ENCODE data around the gene DOC2B. TPM values are rescaled to one million over a fixed set of nuclear protein-coding genes. Genes with fewer than 3 reads are reported as not detected.

DOC2B gene
- total RNA-seq, 1 donor from 2014 or later: 0.34 TPM

- peaks cover 31% of the 10 kb centered on the region for H3K4me1 ChIP-seq
- Mint-ChIP-seq H3K36me3 (peaks cover 2% of the 10 kb centered on the region), H3K27ac (peak overlapping the region; percentile 81), H3K4me3 (peak overlapping the region; percentile 83), H3K9me3 (peaks cover 4% of the 10 kb centered on the region), H3K4me1 (peaks cover 18% of the 10 kb centered on the region), H3K27me3 (ENCODE audit: insufficient read depth, low read depth) (peaks cover 57% of the 10 kb centered on the region)
- H2AFZ ChIP-seq (replicated peaks): no peak overlapping the region
- no peak for DNase-seq (ENCODE audit: low spot score)
- H3K79me2 ChIP-seq (ENCODE audit: low read depth): no peaks in the 10 kb centered on the region
- peak overlapping the region; percentile 72 for H3K4me2 ChIP-seq
- H3K9me3 ChIP-seq (ENCODE audit: low read depth): no peaks in the 10 kb centered on the region
- no peak overlapping the region for H3K27ac ChIP-seq
- peaks cover 13% of the 10 kb centered on the region for H4K20me1 ChIP-seq (ENCODE audit: low read depth)
- H3K36me3 ChIP-seq: no peaks in the 10 kb centered on the region
- H3K27me3 ChIP-seq: peaks cover 81% of the 10 kb centered on the region
- no peak overlapping the region for H3K9ac ChIP-seq
- peak overlapping the region; percentile 35 for H3K4me3 ChIP-seq
- TF ChIP-seq, protein P1, sequence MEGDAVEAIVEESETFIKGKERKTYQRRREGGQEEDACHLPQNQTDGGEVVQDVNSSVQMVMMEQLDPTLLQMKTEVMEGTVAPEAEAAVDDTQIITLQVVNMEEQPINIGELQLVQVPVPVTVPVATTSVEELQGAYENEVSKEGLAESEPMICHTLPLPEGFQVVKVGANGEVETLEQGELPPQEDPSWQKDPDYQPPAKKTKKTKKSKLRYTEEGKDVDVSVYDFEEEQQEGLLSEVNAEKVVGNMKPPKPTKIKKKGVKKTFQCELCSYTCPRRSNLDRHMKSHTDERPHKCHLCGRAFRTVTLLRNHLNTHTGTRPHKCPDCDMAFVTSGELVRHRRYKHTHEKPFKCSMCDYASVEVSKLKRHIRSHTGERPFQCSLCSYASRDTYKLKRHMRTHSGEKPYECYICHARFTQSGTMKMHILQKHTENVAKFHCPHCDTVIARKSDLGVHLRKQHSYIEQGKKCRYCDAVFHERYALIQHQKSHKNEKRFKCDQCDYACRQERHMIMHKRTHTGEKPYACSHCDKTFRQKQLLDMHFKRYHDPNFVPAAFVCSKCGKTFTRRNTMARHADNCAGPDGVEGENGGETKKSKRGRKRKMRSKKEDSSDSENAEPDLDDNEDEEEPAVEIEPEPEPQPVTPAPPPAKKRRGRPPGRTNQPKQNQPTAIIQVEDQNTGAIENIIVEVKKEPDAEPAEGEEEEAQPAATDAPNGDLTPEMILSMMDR (IDR thresholded peaks at IDR 0.05): no peak
- TF ChIP-seq EZH2phosphoT487 (IDR thresholded peaks at IDR 0.05) (no peak), EZH2 (IDR thresholded peaks at IDR 0.05) (no peak)
- peaks cover 12% of the 10 kb centered on the region for H3F3A ChIP-seq (ENCODE audit: low read depth)
These were observed 751 bp upstream of the DOC2B start for GRCh38 chr17:182050-182751.

GRCh38 chr17:180381-181244 is 837 bp downstream of the DOC2B start:
- Histone ChIP-seq H3K27me3 (peaks cover 88% of the 10 kb centered on the region), H4K20me1 (ENCODE audit: low read depth) (peaks cover 13% of the 10 kb centered on the region), H3K27ac (no peak overlapping the region), H3K9ac (no peak overlapping the region), H3K79me2 (ENCODE audit: low read depth) (no peaks in the 10 kb centered on the region), H3K4me2 (peak overlapping the region; percentile 89), H3K36me3 (no peaks in the 10 kb centered on the region), H3K4me3 (peak overlapping the region; percentile 52), H3K4me1 (peaks cover 16% of the 10 kb centered on the region), H3F3A (ENCODE audit: low read depth) (peaks cover 5% of the 10 kb centered on the region), H2AFZ (replicated peaks) (peak overlapping the region; percentile 77), H3K9me3 (ENCODE audit: low read depth) (no peaks in the 10 kb centered on the region)
- no peak overlapping the region for H3K27ac Mint-ChIP-seq
- peaks cover 2% of the 10 kb centered on the region for H3K36me3 Mint-ChIP-seq
- peaks cover 56% of the 10 kb centered on the region for H3K27me3 Mint-ChIP-seq (ENCODE audit: insufficient read depth, low read depth)
- H3K9me3 Mint-ChIP-seq: peaks cover 4% of the 10 kb centered on the region
- H3K4me1 Mint-ChIP-seq: peaks cover 15% of the 10 kb centered on the region
- H3K4me3 Mint-ChIP-seq: no peak overlapping the region
- TF ChIP-seq EZH2phosphoT487 (IDR thresholded peaks at IDR 0.05) (peak; percentile 97), EZH2 (IDR thresholded peaks at IDR 0.05) (peak; percentile 98)
- TF ChIP-seq, protein P1 (IDR thresholded peaks at IDR 0.05): no peak
- DNase-seq (ENCODE audit: low spot score): peak; percentile 69

DNA sequence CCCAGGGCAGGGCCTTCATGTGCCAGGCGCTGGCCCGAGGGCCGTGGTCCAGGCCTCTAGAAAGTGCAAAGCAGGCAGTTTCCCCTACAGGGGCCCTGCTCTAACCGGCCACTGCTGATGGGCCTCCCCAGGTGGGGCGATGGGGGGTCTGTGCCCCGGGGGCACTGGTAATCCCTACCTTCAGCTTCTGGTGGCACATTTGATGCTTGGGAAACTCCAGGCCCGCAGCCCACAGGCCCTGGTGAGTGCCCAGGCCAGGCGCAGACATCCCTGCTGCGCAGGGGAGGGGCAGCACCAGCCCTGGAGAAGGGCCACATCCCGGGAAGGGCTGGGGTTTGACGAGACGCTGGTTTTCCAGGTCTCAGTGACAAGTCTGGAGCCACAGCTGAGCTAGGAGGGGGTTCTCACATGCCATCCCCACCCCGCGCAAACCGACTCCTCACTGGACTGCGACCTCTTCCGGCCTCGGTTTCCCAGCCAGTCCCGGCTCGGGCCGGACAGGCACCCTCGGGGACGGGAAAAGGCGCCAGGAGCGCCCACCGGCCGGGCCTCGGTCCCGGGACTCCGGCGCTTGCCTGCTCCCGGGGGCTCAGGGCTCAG is 1.6 kb downstream of the DOC2B start:
- H3F3A ChIP-seq (ENCODE audit: low read depth): peaks cover 3% of the 10 kb centered on the region
- TF ChIP-seq, protein P1 (IDR thresholded peaks at IDR 0.05): no peak
- TF ChIP-seq EZH2phosphoT487 (IDR thresholded peaks at IDR 0.05) (no peak), EZH2 (IDR thresholded peaks at IDR 0.05) (no peak)
- H3K27ac Mint-ChIP-seq: no peak overlapping the region
- H3K27me3 ChIP-seq: peaks cover 84% of the 10 kb centered on the region
- H4K20me1 ChIP-seq (ENCODE audit: low read depth): peaks cover 13% of the 10 kb centered on the region
- no peaks in the 10 kb centered on the region for H3K79me2 ChIP-seq (ENCODE audit: low read depth)
- H3K9me3 ChIP-seq (ENCODE audit: low read depth): no peaks in the 10 kb centered on the region
- peaks cover 2% of the 10 kb centered on the region for H3K36me3 Mint-ChIP-seq
- H3K9ac ChIP-seq: no peak overlapping the region
- peak overlapping the region; percentile 89 for H3K4me2 ChIP-seq
- peak; percentile 44 for DNase-seq (ENCODE audit: low spot score)
- peaks cover 54% of the 10 kb centered on the region for H3K27me3 Mint-ChIP-seq (ENCODE audit: insufficient read depth, low read depth)
- H3K27ac ChIP-seq: no peak overlapping the region
- peaks cover 4% of the 10 kb centered on the region for H3K9me3 Mint-ChIP-seq
- H3K4me1 Mint-ChIP-seq: peaks cover 15% of the 10 kb centered on the region
- H3K36me3 ChIP-seq: no peaks in the 10 kb centered on the region
- peak overlapping the region; percentile 77 for H2AFZ ChIP-seq (replicated peaks)
- H3K4me1 ChIP-seq: peaks cover 12% of the 10 kb centered on the region
- peak overlapping the region; percentile 52 for H3K4me3 ChIP-seq
- no peak overlapping the region for H3K4me3 Mint-ChIP-seq

Data from neural progenitor cell (in vitro differentiated cells).